Activated CD4-positive, alpha-beta T cell treated with anti-CD3 and anti-CD28 coated beads, Interleukin-10, Interleukin-2, amounts not matched to agents 100 ng/mL and 50 ng/mL, durations not matched to agents 16 hours and 8 hours (primary cell): ENCODE results near the gene TCF25.
"Not testable (repeated sequence)": the region's sequence is repeated elsewhere in the genome, so short reads cannot be mapped to it uniquely, and the experiment has no call there.

ENCODE experiments used
- DNase-seq: peaks from one replicate; pipeline ENCODE4 v3.0.0-alpha.2; 2020

The TCF25 gene

GRCh38 chr16:89845417-89845816 is 28.0 kb upstream of the TCF25 start:
- no peak for DNase-seq

DNA sequence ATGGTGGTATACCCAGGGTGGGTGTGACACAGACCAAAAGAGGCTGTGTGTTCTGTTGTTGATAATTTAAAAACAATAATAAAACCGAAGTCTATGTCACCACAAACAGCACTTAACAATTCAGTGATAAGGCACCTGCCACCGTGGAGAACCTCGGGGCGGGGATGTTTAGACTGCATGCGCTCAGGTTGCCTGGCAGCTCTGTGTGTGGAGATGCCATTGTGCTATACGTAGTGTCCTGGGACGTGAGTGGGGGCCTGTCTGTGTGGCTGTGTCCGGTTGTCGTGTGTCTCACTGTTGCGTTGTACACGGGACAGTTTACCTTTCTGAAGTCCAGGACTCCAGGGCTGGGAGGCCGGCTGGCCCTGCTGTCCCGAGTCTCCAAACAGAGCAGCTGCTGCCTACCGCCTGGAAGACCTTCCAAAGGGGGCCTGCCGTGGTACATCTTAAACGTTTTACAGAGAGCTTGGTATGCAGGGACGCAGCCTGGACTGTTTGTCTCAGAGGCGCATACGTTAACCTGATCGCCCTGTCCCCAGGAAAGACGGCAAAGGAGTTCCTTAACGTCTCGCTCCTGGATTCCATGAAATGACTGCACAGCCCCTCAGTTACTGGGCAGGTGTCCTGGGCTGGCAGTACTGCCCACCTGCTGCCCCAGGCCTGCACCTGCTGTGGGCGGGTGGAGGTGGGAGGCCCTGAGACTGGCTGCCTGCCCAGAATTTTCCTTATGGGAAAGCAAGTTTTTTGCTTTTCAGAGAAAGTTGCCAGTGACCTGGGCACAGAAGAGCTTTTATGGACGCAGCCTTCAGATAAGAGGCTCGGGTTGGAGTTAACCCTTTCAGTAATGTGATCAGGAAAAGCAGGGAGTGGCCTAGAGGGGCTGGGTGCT is 26.1 kb upstream of the TCF25 start:
- DNase-seq: no peak

- no peak for DNase-seq
Measured at GRCh38 chr16:89847940-89848297, 25.5 kb upstream of the TCF25 start.

GRCh38 chr16:89848974-89849373 is 24.4 kb upstream of the TCF25 start:
- DNase-seq: no peak

- DNase-seq: no peak
Measured at GRCh38 chr16:89853306-89853993, 19.9 kb upstream of the TCF25 start.

GRCh38 chr16:89855301-89855945 is 18.0 kb upstream of the TCF25 start:
- DNase-seq: no peak

GRCh38 chr16:89855986-89856385 is 17.4 kb upstream of the TCF25 start:
- no peak for DNase-seq

GRCh38 chr16:89858973-89859614 is 14.3 kb upstream of the TCF25 start:
- no peak for DNase-seq

GRCh38 chr16:89859615-89860007 is 13.8 kb upstream of the TCF25 start:
- DNase-seq: no peak

DNA sequence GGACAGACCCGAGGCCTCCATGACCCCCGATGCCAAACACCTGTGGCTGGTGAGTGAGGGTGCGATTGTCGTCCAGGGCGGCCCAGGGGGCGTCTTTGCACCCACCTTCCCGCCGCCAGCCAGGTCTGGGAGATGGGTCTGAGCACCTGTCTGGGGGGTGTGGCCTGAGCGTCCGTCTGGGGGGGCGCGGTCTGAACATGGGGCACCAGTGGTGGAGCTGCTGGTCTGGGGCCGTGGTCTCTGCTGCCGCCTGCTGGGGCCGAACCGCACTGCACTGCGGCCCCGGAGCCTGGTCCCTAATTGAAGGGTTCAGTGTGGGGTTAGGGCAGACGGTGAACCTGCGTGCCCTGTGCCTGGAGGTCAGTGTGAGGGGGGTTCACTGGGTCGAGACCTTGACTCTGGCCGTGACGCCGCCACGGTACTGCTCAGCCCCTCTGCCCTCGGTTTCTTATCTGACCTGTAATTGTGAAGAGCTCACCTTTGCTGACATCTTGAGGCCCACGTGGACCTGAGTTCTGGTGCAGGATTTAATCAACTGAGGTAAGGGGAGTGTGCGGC is 12.6 kb upstream of the TCF25 start:
- DNase-seq: peak; percentile 82

DNA sequence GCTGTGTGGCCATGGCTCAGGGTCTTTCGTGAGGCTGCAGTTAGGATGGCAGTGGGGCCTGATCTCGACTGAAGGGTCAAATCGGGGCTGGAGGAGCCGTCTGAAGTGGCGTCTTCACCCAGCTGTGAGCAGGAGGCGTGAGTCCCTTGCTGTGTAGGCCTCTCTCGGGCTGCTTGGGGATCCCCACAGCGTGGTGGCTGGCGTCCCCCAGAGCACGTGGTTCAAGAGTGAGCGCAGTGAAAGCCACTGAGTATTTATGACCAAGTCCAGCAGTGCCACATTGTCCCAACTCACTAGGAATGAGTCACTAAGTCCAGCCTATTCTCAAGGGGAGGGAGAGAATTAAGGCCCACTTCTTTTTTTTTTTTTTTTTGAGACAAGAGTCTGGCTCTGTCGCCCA is 11.7 kb upstream of the TCF25 start:
- no peak for DNase-seq

DNA sequence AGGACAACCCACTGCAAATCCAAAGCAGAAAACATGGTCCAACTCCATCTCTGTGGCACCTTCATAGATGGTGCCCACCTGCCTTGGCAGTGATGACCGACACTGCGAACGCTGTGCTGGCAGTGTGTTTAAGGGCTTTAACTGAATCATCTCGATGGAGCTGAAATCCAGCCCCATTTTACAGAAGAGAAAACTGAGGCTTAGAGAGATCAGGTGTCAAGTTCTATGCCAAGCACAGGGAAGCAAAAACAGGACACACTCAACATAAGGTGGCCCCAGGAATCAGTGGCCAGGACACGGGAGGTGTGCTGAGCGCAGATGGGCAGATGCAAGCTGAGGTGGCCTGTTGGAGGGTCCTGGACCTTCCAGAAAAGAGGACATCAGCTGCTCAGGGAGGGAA is 10.7 kb upstream of the TCF25 start:
- no peak for DNase-seq

- peak; percentile 70 for DNase-seq
Measured at GRCh38 chr16:89863741-89864526, 9.5 kb upstream of the TCF25 start.

GRCh38 chr16:89864527-89864820 is 8.9 kb upstream of the TCF25 start:
- peak; percentile 47 for DNase-seq

DNA sequence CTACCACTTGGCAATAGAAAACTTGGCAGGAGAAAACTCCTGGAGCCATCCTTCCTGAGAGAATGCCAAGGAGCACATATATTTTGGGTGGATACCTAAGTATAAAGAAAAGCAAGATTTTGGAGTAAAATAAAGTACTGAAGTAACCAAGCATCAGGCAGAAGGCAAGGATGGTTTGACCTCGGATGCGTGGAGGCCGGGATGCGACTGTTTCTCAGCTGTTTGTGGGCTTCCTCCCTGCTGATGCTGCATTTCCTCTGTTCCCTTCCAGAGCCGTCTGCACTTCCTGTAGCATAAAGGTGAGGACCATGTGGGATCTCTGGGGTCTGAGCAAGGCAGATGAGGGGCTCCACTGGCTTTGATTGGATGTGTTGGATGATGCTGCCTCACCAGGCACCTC is 5.5 kb upstream of the TCF25 start:
- no peak for DNase-seq

DNA sequence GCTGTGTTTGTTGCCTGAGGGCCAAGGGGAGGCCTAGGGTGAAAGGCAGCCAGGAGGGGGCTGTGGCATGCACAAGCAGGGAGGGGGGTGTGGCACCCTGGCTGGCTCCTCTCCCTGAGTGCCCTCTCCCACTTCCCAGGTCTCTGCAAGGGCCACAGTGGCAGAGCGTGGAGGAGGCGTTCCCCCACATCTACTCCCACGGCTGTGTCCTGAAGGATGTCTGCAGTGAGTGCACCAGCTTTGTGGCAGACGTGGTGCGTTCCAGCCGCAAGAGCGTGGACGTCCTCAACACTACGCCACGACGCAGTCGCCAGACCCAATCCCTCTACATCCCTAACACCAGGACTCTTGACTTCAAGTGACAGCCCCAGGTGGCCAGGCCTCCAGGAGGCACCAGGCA is 3.5 kb upstream of the TCF25 start:
- DNase-seq: no peak

DNA sequence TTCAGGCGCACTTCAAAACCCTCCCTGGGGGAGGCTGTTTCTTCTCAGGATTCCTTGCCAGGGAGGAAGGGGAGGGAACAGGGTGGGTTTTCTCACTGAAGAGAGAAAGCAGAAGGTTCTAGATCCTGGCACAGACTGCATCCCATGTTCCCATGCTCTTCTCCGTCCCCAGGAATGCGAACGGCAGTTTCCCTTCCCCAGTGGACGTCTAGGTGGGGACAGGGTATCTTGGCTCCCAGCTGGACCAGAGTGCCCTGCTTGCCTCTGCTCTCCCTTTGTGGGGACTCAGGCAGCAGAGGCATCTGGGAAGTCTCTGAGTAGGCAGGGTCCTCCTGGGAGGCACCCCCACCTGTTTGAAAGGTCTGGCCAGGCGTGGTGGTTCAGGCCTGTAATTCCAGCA is 3.0 kb upstream of the TCF25 start:
- no peak for DNase-seq

GRCh38 chr16:89871895-89872294 is 1.5 kb upstream of the TCF25 start:
- no peak for DNase-seq

DNA sequence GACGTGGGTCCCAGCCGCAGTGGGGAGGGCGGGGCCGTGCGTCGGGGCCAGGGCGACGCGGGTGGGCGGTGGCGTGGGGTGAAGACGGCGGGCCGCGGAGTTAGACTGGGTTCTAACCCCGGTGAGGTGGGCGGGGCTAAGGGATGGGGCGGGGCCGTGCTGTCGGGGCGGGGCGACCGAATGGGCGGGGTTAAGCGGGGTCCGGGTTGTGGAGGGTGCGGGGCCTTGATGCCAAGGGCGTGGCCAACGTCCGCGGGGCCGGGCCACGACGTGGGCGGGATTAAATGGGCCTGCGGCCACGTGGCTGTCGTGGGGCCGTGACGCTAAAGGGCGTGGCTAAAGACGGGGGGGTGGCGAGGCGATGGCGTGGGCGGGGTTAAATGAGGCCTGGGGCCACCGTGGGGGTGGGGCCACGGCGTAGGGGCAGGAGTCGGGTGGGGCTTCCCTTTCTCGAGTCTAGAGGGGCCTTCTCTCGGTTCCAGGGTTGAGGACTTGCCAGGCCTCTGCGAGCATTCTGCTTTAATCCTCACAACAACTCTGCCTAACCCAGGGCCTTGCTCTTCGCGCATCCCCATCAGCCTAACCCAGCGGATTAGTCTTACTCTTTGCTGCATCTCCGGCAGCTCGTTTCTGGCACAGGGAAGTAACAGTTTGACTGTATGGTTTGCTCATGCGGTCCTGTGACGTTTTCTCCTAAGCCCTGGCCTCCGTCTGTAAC is 739 bp downstream of the TCF25 start:
- peak; percentile 98 for DNase-seq

- not testable (repeated sequence) for DNase-seq
Measured at GRCh38 chr16:89879123-89879522, 5.7 kb downstream of the TCF25 start.

- no peak for DNase-seq
Measured at GRCh38 chr16:89880477-89881367, 7.3 kb downstream of the TCF25 start.
